Fibroblast of lung (primary cell): Measurements from ENCODE around the gene KMT2E. TPM values are rescaled to one million over a fixed set of nuclear protein-coding genes. Genes with fewer than 3 reads are reported as not detected.
"Not testable (repeated sequence)": the region's sequence is repeated elsewhere in the genome, so short reads cannot be mapped to it uniquely, and the experiment has no call there.

Experiments
- DNase-seq, 2 donors: peaks; one replicate each; pipeline versions ENCODE4 v3.0.0 to v3.0.0-alpha.2; 2010; ENCODE audit warnings: low read depth in 2 of 2
- H2AFZ ChIP-seq: 2 replicates; pipeline ENCODE4 v1.5.1; 2012; ENCODE audit warnings: low read length, control low read depth, inconsistent platforms
- H3K27ac ChIP-seq: 2 replicates; pipeline ENCODE4 v1.5.1; 2011; ENCODE audit warnings: low read length, control low read depth; ENCODE audit not compliant: insufficient read depth
- H3K27me3 ChIP-seq: 2 replicates; pipeline ENCODE4 v1.5.1; 2011; ENCODE audit warnings: mild to moderate bottlenecking, low read length; ENCODE audit not compliant: control insufficient read depth, insufficient read depth
- H3K36me3 ChIP-seq: 2 replicates; pipeline ENCODE4 v1.5.1; 2011; ENCODE audit warnings: low read length; ENCODE audit not compliant: control insufficient read depth, insufficient read depth
- H3K4me1 ChIP-seq: 2 replicates; pipeline ENCODE4 v1.5.1; 2011; ENCODE audit warnings: low read length; ENCODE audit not compliant: control insufficient read depth, insufficient read depth; ENCODE audit errors: extremely low read depth
- H3K4me2 ChIP-seq: 2 replicates; pipeline ENCODE4 v1.5.1; 2011; ENCODE audit warnings: low read length, control low read depth; ENCODE audit not compliant: insufficient read depth; ENCODE audit errors: extremely low read depth
- H3K4me3 ChIP-seq, 4 experiments: fragments of 200-600 bp in 1 of 4; sonication (generic) in 1 of 4; replicated peaks in 1 of 4; 2 replicates each; pipeline ENCODE4 v1.5.1; 2011 to 2016; ENCODE audit warnings: low read length in 4 of 4, low read depth in 3 of 4, mild to moderate bottlenecking in 3 of 4, control low read depth in 2 of 4, inconsistent platforms in 1 of 4, mixed read lengths in 1 of 4; ENCODE audit not compliant: insufficient read depth in 1 of 4; ENCODE audit errors: control extremely low read depth in 1 of 4
- H3K79me2 ChIP-seq: 2 replicates; pipeline ENCODE4 v1.5.1; 2012; ENCODE audit warnings: mild to moderate bottlenecking, low read length, inconsistent platforms; ENCODE audit not compliant: control insufficient read depth, insufficient read depth
- H3K9ac ChIP-seq: 2 replicates; pipeline ENCODE4 v1.5.1; 2011; ENCODE audit warnings: mild to moderate bottlenecking, low read length, control low read depth; ENCODE audit not compliant: insufficient read depth
- H3K9me3 ChIP-seq: 2 replicates; pipeline ENCODE4 v1.5.1; 2012; ENCODE audit warnings: low read depth, low read length; ENCODE audit not compliant: control insufficient read depth, insufficient read depth
- H4K20me1 ChIP-seq: 2 replicates; pipeline ENCODE4 v1.5.1; 2011; ENCODE audit warnings: low read length; ENCODE audit not compliant: control insufficient read depth, insufficient read depth; ENCODE audit errors: extremely low read depth
- CTCF ChIP-seq, 2 donors: IDR thresholded peaks in 1 of 2; conservative IDR thresholded peaks in 1 of 2; 1 replicate in 1 of 2; 2 replicates in 1 of 2; pipeline ENCODE4 v1.5.1; 2011 to 2012; ENCODE audit warnings: low read length in 2 of 2, control low read depth in 1 of 2, inconsistent platforms in 1 of 2, low read depth in 1 of 2, mild to moderate bottlenecking in 1 of 2
- EZH2 ChIP-seq: IDR thresholded peaks from 2 replicates; pipeline ENCODE4 v1.5.1; 2012; ENCODE audit warnings: low read length, control low read depth, mild to moderate bottlenecking; ENCODE audit errors: missing control alignments
- polyA plus RNA-seq, 2 donors: library from polyadenylated mRNA; depleted of rRNA in 1 of 2; stranded (reverse) in 1 of 2; unstranded in 1 of 2; fragments of >200 nt; gene quantifications; 2 replicates each; pipeline ENCODE4 v1.2.1, GENCODE V29; 2011 to 2012; ENCODE audit warnings: missing spikeins in 1 of 2
- total RNA-seq: library from RNA; depleted of rRNA; stranded (reverse); fragments of >200 nt; gene quantifications from 2 replicates; pipeline ENCODE4 v1.2.1, GENCODE V29; 2014

The KMT2E gene
- total and polyA plus RNA-seq, 2 donors (not counting 1 experiment from before 2014, with no cell fraction given) = 7.5 to 95.0 TPM

- H3K27me3 ChIP-seq = no peaks in the 10 kb centered on the region
- H3K79me2 ChIP-seq = peaks cover 39% of the 10 kb centered on the region
- no peak for TF ChIP-seq CTCF (conservative IDR thresholded peaks at IDR 0.05 in 1 of 2, IDR thresholded peaks at IDR 0.05 in 1 of 2; ENCODE audit: low read depth in 1 of 2, low read length in 2 of 2)
- no peak for TF ChIP-seq EZH2
- peak overlapping the region; percentile 98 for H3K4me2 ChIP-seq
- H3K27ac ChIP-seq = peak overlapping the region; percentile 99
- peak overlapping the region; percentile 53 to 77 (median 66) for H3K4me3 ChIP-seq
- DNase-seq = no peak
- no peak overlapping the region for H2AFZ ChIP-seq
- H4K20me1 ChIP-seq = peaks cover 3% of the 10 kb centered on the region
- H3K9me3 ChIP-seq = no peaks in the 10 kb centered on the region
- H3K9ac ChIP-seq = peak overlapping the region; percentile 96
- peaks cover 42% of the 10 kb centered on the region for H3K4me1 ChIP-seq
- no peaks in the 10 kb centered on the region for H3K36me3 ChIP-seq
These were observed 29.3 kb upstream of the KMT2E start for GRCh38 chr7:104984585-104985258.

- H3K27me3 ChIP-seq = no peaks in the 10 kb centered on the region
- peak overlapping the region in 1 of 4 experiments; percentile 62 for H3K4me3 ChIP-seq
- H3K79me2 ChIP-seq = peaks cover 35% of the 10 kb centered on the region
- H3K4me1 ChIP-seq = peaks cover 37% of the 10 kb centered on the region
- no peak for TF ChIP-seq EZH2
- TF ChIP-seq CTCF (conservative IDR thresholded peaks at IDR 0.05 in 1 of 2, IDR thresholded peaks at IDR 0.05 in 1 of 2; ENCODE audit: low read depth in 1 of 2, low read length in 2 of 2) = no peak
- no peaks in the 10 kb centered on the region for H3K9me3 ChIP-seq
- peak overlapping the region; percentile 99 for H3K27ac ChIP-seq
- peaks cover 6% of the 10 kb centered on the region for H4K20me1 ChIP-seq
- no peak for DNase-seq
- no peaks in the 10 kb centered on the region for H3K36me3 ChIP-seq
- H3K9ac ChIP-seq = no peak overlapping the region
- no peak overlapping the region for H3K4me2 ChIP-seq
- H2AFZ ChIP-seq = no peak overlapping the region
These were observed 28.8 kb upstream of the KMT2E start for GRCh38 chr7:104985259-104985617.

GRCh38 chr7:104986628-104987259, 27.3 kb upstream of the KMT2E start:
- H3K27me3 ChIP-seq = no peaks in the 10 kb centered on the region
- peaks cover 20% of the 10 kb centered on the region for H3K79me2 ChIP-seq
- no peak overlapping the region for H3K4me3 ChIP-seq
- H3K9ac ChIP-seq = no peak overlapping the region
- H3K27ac ChIP-seq = no peak overlapping the region
- H4K20me1 ChIP-seq = peaks cover 5% of the 10 kb centered on the region
- no peak overlapping the region for H2AFZ ChIP-seq
- H3K4me2 ChIP-seq = no peak overlapping the region
- H3K9me3 ChIP-seq = no peaks in the 10 kb centered on the region
- TF ChIP-seq CTCF (conservative IDR thresholded peaks at IDR 0.05 in 1 of 2, IDR thresholded peaks at IDR 0.05 in 1 of 2; ENCODE audit: low read depth in 1 of 2, low read length in 2 of 2) (no peak), EZH2 (no peak)
- H3K4me1 ChIP-seq = peaks cover 34% of the 10 kb centered on the region
- H3K36me3 ChIP-seq = no peaks in the 10 kb centered on the region
- DNase-seq = no peak

GRCh38 chr7:104987403-104987802, 26.6 kb upstream of the KMT2E start:
- not testable (repeated sequence) for H3K27ac ChIP-seq, H3K4me3 ChIP-seq, DNase-seq, H3K27me3 ChIP-seq, H3K4me2 ChIP-seq, H3K9ac ChIP-seq, H4K20me1 ChIP-seq, H3K9me3 ChIP-seq, H3K36me3 ChIP-seq, H2AFZ ChIP-seq
- H3K79me2 ChIP-seq = peaks cover 13% of the 10 kb centered on the region
- H3K4me1 ChIP-seq = peaks cover 34% of the 10 kb centered on the region
